Mesothelial cell of epicardium (in vitro differentiated cells): ENCODE measurements around the gene SLC4A2. TPM values are rescaled to one million over a fixed set of nuclear protein-coding genes. Genes with fewer than 3 reads are reported as not detected.

Experiments
- DNase-seq, 2 experiments: peaks; one replicate each; pipeline ENCODE4 v3.0.0; 2021; ENCODE audit warnings: low spot score in 2 of 2; ENCODE audit not compliant: unreplicated experiment in 2 of 2
- H3K27ac Mint-ChIP-seq: 2 replicates; pipeline ENCODE4 v1.8.0; 2021; ENCODE audit warnings: mixed read lengths
- H3K27me3 Mint-ChIP-seq: 2 replicates; pipeline ENCODE4 v1.8.0; 2021; ENCODE audit warnings: low read depth, mixed read lengths
- H3K36me3 Mint-ChIP-seq: 2 replicates; pipeline ENCODE4 v1.8.0; 2021; ENCODE audit warnings: mixed read lengths
- H3K4me1 Mint-ChIP-seq: 2 replicates; pipeline ENCODE4 v1.8.0; 2021; ENCODE audit warnings: mixed read lengths
- H3K4me3 Mint-ChIP-seq: 2 replicates; pipeline ENCODE4 v1.8.0; 2021; ENCODE audit warnings: mild to moderate bottlenecking, moderate library complexity, mixed read lengths
- H3K9me3 Mint-ChIP-seq: 2 replicates; pipeline ENCODE4 v1.8.0; 2021; ENCODE audit warnings: mixed read lengths
- CTCF ChIP-seq: fragments of 200-600 bp; sonication (generic); IDR thresholded peaks from one replicate; pipeline ENCODE4 v1.5.0; 2021; ENCODE audit warnings: antibody characterized with exemption; ENCODE audit not compliant: unreplicated experiment
- total RNA-seq: library from RNA; stranded (reverse); gene quantifications from 3 replicates; pipeline ENCODE4 v1.2.1, GENCODE V29; 2021

SLC4A2 gene
- total RNA-seq, 1 donor from 2014 or later: 243 TPM

- TF ChIP-seq CTCF: no peak
- no peak for DNase-seq
- H3K9me3 Mint-ChIP-seq: no peaks in the 10 kb centered on the region
- peaks cover 9% of the 10 kb centered on the region for H3K36me3 Mint-ChIP-seq
- peaks cover 25% of the 10 kb centered on the region for H3K27me3 Mint-ChIP-seq
- H3K4me3 Mint-ChIP-seq: no peak within 1 kb of the TSS
- peaks cover 9% of the 10 kb centered on the region for H3K4me1 Mint-ChIP-seq
- H3K27ac Mint-ChIP-seq: no peak within 1 kb of the TSS
These were observed 11.2 kb upstream of the SLC4A2 start, which contains the start of gene ASIC3 for GRCh38 chr7:151047976-151048815. ASIC3 (plus strand) TSS chr7:151048531; CDS start chr7:151048886, 355 bp downstream.

GRCh38 chr7:151048911-151049463 lies 10.4 kb upstream of the SLC4A2 start:
- peaks cover 25% of the 10 kb centered on the region for H3K27me3 Mint-ChIP-seq
- no peak overlapping the region for H3K4me3 Mint-ChIP-seq
- peaks cover 9% of the 10 kb centered on the region for H3K4me1 Mint-ChIP-seq
- H3K36me3 Mint-ChIP-seq: peaks cover 8% of the 10 kb centered on the region
- TF ChIP-seq CTCF: no peak
- no peaks in the 10 kb centered on the region for H3K9me3 Mint-ChIP-seq
- no peak for DNase-seq
- no peak overlapping the region for H3K27ac Mint-ChIP-seq

GRCh38 chr7:151051108-151051507 lies 8.3 kb upstream of the SLC4A2 start:
- no peak overlapping the region for H3K27ac Mint-ChIP-seq
- peak; percentile 71 to 85 for DNase-seq
- no peak overlapping the region for H3K4me3 Mint-ChIP-seq
- no peak for TF ChIP-seq CTCF
- peaks cover 9% of the 10 kb centered on the region for H3K4me1 Mint-ChIP-seq
- peaks cover 25% of the 10 kb centered on the region for H3K27me3 Mint-ChIP-seq
- H3K9me3 Mint-ChIP-seq: no peaks in the 10 kb centered on the region
- H3K36me3 Mint-ChIP-seq: peaks cover 9% of the 10 kb centered on the region

DNA sequence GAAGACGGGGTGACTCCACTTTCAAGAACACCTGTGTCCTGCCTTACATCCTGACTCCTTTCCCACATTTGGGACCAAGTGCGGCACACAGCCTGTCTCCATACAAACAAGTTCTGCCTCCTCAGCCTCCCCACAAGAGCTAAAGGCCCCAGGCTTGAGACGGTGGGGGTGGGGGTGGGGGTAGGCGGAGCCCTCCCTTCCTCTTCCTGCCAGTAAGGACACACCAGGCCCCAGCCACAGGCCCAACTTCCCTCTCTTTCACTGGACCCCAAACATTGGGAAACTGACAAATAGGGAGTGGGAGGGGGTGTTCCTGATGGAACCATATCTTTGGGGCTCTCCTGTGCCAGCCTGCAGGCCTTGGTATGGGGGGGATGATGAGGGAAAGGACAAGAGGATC lies 6.3 kb upstream of the SLC4A2 start:
- peaks cover 9% of the 10 kb centered on the region for H3K36me3 Mint-ChIP-seq
- H3K27ac Mint-ChIP-seq: no peak overlapping the region
- peaks cover 25% of the 10 kb centered on the region for H3K27me3 Mint-ChIP-seq
- no peaks in the 10 kb centered on the region for H3K9me3 Mint-ChIP-seq
- H3K4me1 Mint-ChIP-seq: peaks cover 14% of the 10 kb centered on the region
- DNase-seq: no peak
- TF ChIP-seq CTCF: no peak
- no peak overlapping the region for H3K4me3 Mint-ChIP-seq

- Mint-ChIP-seq H3K36me3 (peaks cover 9% of the 10 kb centered on the region), H3K4me1 (peaks cover 20% of the 10 kb centered on the region), H3K9me3 (no peaks in the 10 kb centered on the region), H3K4me3 (no peak overlapping the region), H3K27me3 (peaks cover 23% of the 10 kb centered on the region), H3K27ac (no peak overlapping the region)
- DNase-seq: no peak
- no peak for TF ChIP-seq CTCF
These were observed 5.6 kb upstream of the SLC4A2 start for GRCh38 chr7:151053751-151054150.
